22Rv1 (cell line): ENCODE data around the gene MERTK.

ENCODE experiments used
- H3K27ac ChIP-seq: fragments of 450-650 bp; 2 replicates; pipeline ENCODE4 v1.5.1; 2017
- CTCF ChIP-seq: fragments of 450-650 bp; IDR thresholded peaks from 2 replicates; pipeline ENCODE4 v1.5.1; 2017; ENCODE audit warnings: mild to moderate bottlenecking
- ZFX ChIP-seq: fragments of 450-650 bp; IDR thresholded peaks from 2 replicates; pipeline ENCODE4 v1.6.1; 2017; ENCODE audit warnings: antibody characterized with exemption, borderline replicate concordance

Gene MERTK

GRCh38 chr2:111918383-111918806 lies 20.0 kb downstream of the MERTK start:
- H3K27ac ChIP-seq, result peak overlapping the region; percentile 90; the same call in 1 of the 2 replicates
- TF ChIP-seq CTCF (no peak), ZFX (no peak)

GRCh38 chr2:111919365-111919764 lies 21.0 kb downstream of the MERTK start:
- TF ChIP-seq ZFX (no peak), CTCF (peak; percentile 37)

GRCh38 chr2:111919794-111920608 lies 21.6 kb downstream of the MERTK start:
- 0 out of 2 replicates have a peak, but pooled peaks have one; percentile 1 for TF ChIP-seq CTCF
- TF ChIP-seq ZFX, result no peak
- H3K27ac ChIP-seq, result peak overlapping the region; percentile 90

More at GRCh38 chr2:111919365-111919764, 21.0 kb downstream of the MERTK start:
- H3K27ac ChIP-seq, result peak overlapping the region; percentile 90

GRCh38 chr2:111923276-111923804 lies 24.9 kb downstream of the MERTK start:
- no peak for TF ChIP-seq ZFX
- no peak for TF ChIP-seq CTCF

GRCh38 chr2:111924617-111925107 lies 26.3 kb downstream of the MERTK start:
- no peak for TF ChIP-seq CTCF
- no peak for TF ChIP-seq ZFX
- H3K27ac ChIP-seq, result no peak overlapping the region

More at GRCh38 chr2:111923276-111923804, 24.9 kb downstream of the MERTK start:
- no peak overlapping the region for H3K27ac ChIP-seq

GRCh38 chr2:111927723-111928122 lies 29.3 kb downstream of the MERTK start:
- H3K27ac ChIP-seq, result no peak overlapping the region
- TF ChIP-seq CTCF (no peak), ZFX (no peak)

- no peak overlapping the region for H3K27ac ChIP-seq
- TF ChIP-seq ZFX (no peak), CTCF (no peak)
These were observed 32.0 kb downstream of the MERTK start for GRCh38 chr2:111930409-111930808.
